HCT116 (cell line): ENCODE data around the gene TMEM184B.
A peak's percentile ranks its signal among the peaks of the same experiment; 100 is the strongest.

Experiments
- CEBPB ChIP-seq: IDR thresholded peaks from 2 replicates; pipeline ENCODE4 v1.6.1; 2012; ENCODE audit warnings: low read depth
- EZH2 ChIP-seq: fragments of 200-600 bp; sonication (generic); IDR thresholded peaks from 2 replicates; pipeline ENCODE4 v1.6.1; 2017; ENCODE audit warnings: antibody characterized with exemption, mixed run types
- EZH2phosphoT487 ChIP-seq: fragments of 200-600 bp; IDR thresholded peaks from 2 replicates; pipeline ENCODE4 v1.6.1; 2018; ENCODE audit warnings: antibody characterized with exemption, borderline replicate concordance
- FOSL1 ChIP-seq: IDR thresholded peaks from 2 replicates; pipeline ENCODE4 v1.6.1; 2012; ENCODE audit warnings: low read depth
- JUND ChIP-seq: IDR thresholded peaks from 2 replicates; pipeline ENCODE4 v1.6.1; 2012
- POLR2A ChIP-seq: IDR thresholded peaks from 2 replicates; pipeline ENCODE4 v1.7.0; 2011; ENCODE audit warnings: borderline replicate concordance; ENCODE audit not compliant: insufficient read depth, insufficient read length; ENCODE audit errors: extremely low read depth
- RAD21 ChIP-seq: IDR thresholded peaks from 2 replicates; pipeline ENCODE4 v1.6.1; 2012; ENCODE audit warnings: low read depth, mild to moderate bottlenecking
- SIN3A ChIP-seq: IDR thresholded peaks from 2 replicates; pipeline ENCODE4 v1.6.1; 2012; ENCODE audit warnings: low read depth
- SP1 ChIP-seq: IDR thresholded peaks from 2 replicates; pipeline ENCODE4 v1.6.1; 2012; ENCODE audit warnings: low read depth
- SRF ChIP-seq: IDR thresholded peaks from 2 replicates; pipeline ENCODE4 v1.6.1; 2012; ENCODE audit warnings: low read depth
- TF ChIP-seq, protein P1 (sequence below), 3 experiments: fragments of 200-600 bp in 1 of 3; sonication (generic) in 1 of 3; IDR thresholded peaks in 2 of 3; conservative IDR thresholded peaks in 1 of 3; 2 replicates each; pipeline ENCODE4 v1.5.1; 2012 to 2017; ENCODE audit warnings: low read depth in 2 of 3, low read length in 2 of 3, antibody characterized with exemption in 1 of 3, borderline replicate concordance in 1 of 3, control low read depth in 1 of 3, mild to moderate bottlenecking in 1 of 3, mixed read lengths in 1 of 3, mixed run types in 1 of 3, moderate library complexity in 1 of 3; ENCODE audit not compliant: insufficient read depth in 1 of 3
- TF ChIP-seq, protein P2 (sequence below): IDR thresholded peaks from 2 replicates; pipeline ENCODE4 v1.6.1; 2012; ENCODE audit warnings: low read depth
- TF ChIP-seq, protein P3 (sequence below): IDR thresholded peaks from 2 replicates; pipeline ENCODE4 v1.6.1; 2011; ENCODE audit warnings: mild to moderate bottlenecking, low read length, moderate library complexity; ENCODE audit not compliant: insufficient replicate concordance; ENCODE audit errors: extremely low read depth

DNA sequence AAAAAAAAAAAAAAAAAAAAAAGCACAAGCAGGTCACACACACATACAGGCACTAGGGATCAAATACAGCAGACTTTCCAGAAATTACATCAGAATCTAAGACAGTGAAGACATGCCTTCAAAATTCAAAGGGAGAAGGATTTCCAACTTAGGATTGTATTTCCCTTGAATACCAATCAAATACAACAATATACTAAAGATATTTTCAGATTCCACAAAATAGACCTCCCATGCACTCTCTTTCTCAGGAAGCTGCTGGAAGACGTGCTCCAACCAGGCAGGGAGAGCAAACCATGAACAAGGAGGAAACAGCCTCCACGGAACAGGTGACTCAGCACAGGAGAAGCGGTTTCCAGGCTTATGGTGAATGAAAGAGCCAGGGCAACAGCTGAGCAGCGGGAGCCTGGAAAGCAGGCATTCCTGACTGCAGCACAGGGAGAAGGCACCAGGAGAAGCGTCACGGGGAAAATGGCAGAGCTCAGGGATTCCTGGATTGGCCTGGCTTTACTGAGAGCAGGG, 32.0 kb downstream of the TMEM184B start:
- TF ChIP-seq EZH2 (no peak), SIN3A (0 out of 2 replicates have a peak, but pooled peaks have one; percentile 30), SP1 (peak; percentile 68), CEBPB (peak; percentile 7), JUND (peak; percentile 79), SRF (no peak), POLR2A (no peak), RAD21 (no peak), EZH2phosphoT487 (no peak), FOSL1 (peak; percentile 74)
- TF ChIP-seq, protein P1, sequence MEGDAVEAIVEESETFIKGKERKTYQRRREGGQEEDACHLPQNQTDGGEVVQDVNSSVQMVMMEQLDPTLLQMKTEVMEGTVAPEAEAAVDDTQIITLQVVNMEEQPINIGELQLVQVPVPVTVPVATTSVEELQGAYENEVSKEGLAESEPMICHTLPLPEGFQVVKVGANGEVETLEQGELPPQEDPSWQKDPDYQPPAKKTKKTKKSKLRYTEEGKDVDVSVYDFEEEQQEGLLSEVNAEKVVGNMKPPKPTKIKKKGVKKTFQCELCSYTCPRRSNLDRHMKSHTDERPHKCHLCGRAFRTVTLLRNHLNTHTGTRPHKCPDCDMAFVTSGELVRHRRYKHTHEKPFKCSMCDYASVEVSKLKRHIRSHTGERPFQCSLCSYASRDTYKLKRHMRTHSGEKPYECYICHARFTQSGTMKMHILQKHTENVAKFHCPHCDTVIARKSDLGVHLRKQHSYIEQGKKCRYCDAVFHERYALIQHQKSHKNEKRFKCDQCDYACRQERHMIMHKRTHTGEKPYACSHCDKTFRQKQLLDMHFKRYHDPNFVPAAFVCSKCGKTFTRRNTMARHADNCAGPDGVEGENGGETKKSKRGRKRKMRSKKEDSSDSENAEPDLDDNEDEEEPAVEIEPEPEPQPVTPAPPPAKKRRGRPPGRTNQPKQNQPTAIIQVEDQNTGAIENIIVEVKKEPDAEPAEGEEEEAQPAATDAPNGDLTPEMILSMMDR (IDR thresholded peaks at IDR 0.05 in 2 of 3, conservative IDR thresholded peaks at IDR 0.05 in 1 of 3; ENCODE audit: borderline replicate concordance in 1 of 3, insufficient read depth in 1 of 3, low read depth in 2 of 3, low read length in 2 of 3): no peak
- TF ChIP-seq, protein P2, sequence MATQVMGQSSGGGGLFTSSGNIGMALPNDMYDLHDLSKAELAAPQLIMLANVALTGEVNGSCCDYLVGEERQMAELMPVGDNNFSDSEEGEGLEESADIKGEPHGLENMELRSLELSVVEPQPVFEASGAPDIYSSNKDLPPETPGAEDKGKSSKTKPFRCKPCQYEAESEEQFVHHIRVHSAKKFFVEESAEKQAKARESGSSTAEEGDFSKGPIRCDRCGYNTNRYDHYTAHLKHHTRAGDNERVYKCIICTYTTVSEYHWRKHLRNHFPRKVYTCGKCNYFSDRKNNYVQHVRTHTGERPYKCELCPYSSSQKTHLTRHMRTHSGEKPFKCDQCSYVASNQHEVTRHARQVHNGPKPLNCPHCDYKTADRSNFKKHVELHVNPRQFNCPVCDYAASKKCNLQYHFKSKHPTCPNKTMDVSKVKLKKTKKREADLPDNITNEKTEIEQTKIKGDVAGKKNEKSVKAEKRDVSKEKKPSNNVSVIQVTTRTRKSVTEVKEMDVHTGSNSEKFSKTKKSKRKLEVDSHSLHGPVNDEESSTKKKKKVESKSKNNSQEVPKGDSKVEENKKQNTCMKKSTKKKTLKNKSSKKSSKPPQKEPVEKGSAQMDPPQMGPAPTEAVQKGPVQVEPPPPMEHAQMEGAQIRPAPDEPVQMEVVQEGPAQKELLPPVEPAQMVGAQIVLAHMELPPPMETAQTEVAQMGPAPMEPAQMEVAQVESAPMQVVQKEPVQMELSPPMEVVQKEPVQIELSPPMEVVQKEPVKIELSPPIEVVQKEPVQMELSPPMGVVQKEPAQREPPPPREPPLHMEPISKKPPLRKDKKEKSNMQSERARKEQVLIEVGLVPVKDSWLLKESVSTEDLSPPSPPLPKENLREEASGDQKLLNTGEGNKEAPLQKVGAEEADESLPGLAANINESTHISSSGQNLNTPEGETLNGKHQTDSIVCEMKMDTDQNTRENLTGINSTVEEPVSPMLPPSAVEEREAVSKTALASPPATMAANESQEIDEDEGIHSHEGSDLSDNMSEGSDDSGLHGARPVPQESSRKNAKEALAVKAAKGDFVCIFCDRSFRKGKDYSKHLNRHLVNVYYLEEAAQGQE: no peak
- TF ChIP-seq, protein P3, sequence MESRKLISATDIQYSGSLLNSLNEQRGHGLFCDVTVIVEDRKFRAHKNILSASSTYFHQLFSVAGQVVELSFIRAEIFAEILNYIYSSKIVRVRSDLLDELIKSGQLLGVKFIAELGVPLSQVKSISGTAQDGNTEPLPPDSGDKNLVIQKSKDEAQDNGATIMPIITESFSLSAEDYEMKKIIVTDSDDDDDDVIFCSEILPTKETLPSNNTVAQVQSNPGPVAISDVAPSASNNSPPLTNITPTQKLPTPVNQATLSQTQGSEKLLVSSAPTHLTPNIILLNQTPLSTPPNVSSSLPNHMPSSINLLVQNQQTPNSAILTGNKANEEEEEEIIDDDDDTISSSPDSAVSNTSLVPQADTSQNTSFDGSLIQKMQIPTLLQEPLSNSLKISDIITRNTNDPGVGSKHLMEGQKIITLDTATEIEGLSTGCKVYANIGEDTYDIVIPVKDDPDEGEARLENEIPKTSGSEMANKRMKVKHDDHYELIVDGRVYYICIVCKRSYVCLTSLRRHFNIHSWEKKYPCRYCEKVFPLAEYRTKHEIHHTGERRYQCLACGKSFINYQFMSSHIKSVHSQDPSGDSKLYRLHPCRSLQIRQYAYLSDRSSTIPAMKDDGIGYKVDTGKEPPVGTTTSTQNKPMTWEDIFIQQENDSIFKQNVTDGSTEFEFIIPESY: no peak
